Measurements from ENCODE around the gene CFAP46.

- TF ChIP-seq SP1 (IDR thresholded peaks at IDR 0.05) = no peak
- no peak for TF ChIP-seq SUZ12 (IDR thresholded peaks at IDR 0.05)
- no peak for TF ChIP-seq FOXK2 (IDR thresholded peaks at IDR 0.05)
- no peak for TF ChIP-seq ARNT (IDR thresholded peaks at IDR 0.05)
- TF ChIP-seq FOXM1 (IDR thresholded peaks at IDR 0.05; ENCODE audit: borderline replicate concordance) = no peak
- TF ChIP-seq NFRKB (IDR thresholded peaks at IDR 0.05) = no peak
- no peak for TF ChIP-seq CTBP1 (IDR thresholded peaks at IDR 0.05; ENCODE audit: borderline replicate concordance)
- no peak for TF ChIP-seq FOXA1 (IDR thresholded peaks at IDR 0.05)
- no peak for TF ChIP-seq TARDBP (IDR thresholded peaks at IDR 0.05)
- TF ChIP-seq LEF1 (IDR thresholded peaks at IDR 0.05; ENCODE audit: borderline replicate concordance) = no peak
- TF ChIP-seq PKNOX1 (IDR thresholded peaks at IDR 0.05) = no peak
- TF ChIP-seq BHLHE40 (IDR thresholded peaks at IDR 0.05; ENCODE audit: borderline replicate concordance) = no peak
- TF ChIP-seq HDGF (IDR thresholded peaks at IDR 0.05; ENCODE audit: borderline replicate concordance) = no peak
- TF ChIP-seq ZNF384 (IDR thresholded peaks at IDR 0.05) = no peak
Observed at GRCh38 chr10:132876993-132877431, 65.4 kb downstream of the CFAP46 start.
